Stimulated activated naive CD4-positive, alpha-beta T cell (primary cell): ENCODE data around the gene EVX1.

Experiments used
- DNase-seq, 6 experiments: peaks; one replicate each; lab custom pipeline; 2025; lab: John Stamatoyannopoulos, UW

The EVX1 gene

GRCh38 chr7:27205325-27206280 is 37.0 kb upstream of the EVX1 start:
- no peak for DNase-seq

GRCh38 chr7:27207348-27207985 is 35.1 kb upstream of the EVX1 start:
- DNase-seq, result no peak

- no peak for DNase-seq
Observed at GRCh38 chr7:27208998-27209397, 33.6 kb upstream of the EVX1 start.

GRCh38 chr7:27209933-27210440 is 32.6 kb upstream of the EVX1 start:
- DNase-seq, result peak in 1 of 6 experiments; percentile 50

- peak in 2 of 6 experiments; percentile 17 to 50 for DNase-seq
Observed at GRCh38 chr7:27210441-27211083, 32.0 kb upstream of the EVX1 start.

GRCh38 chr7:27211084-27211446 is 31.5 kb upstream of the EVX1 start:
- no peak for DNase-seq

- no peak for DNase-seq
Observed at GRCh38 chr7:27211764-27212204, 30.8 kb upstream of the EVX1 start.

GRCh38 chr7:27212497-27213432 is 29.8 kb upstream of the EVX1 start:
- no peak for DNase-seq

- no peak for DNase-seq
Observed at GRCh38 chr7:27213433-27214238, 29.0 kb upstream of the EVX1 start.

- DNase-seq, result no peak
Observed at GRCh38 chr7:27214239-27214950, 28.2 kb upstream of the EVX1 start.

- no peak for DNase-seq
Observed at GRCh38 chr7:27215356-27215755, 27.2 kb upstream of the EVX1 start.

- DNase-seq, result no peak
Observed at GRCh38 chr7:27217951-27218350, 24.7 kb upstream of the EVX1 start.

GRCh38 chr7:27219821-27220220 is 22.8 kb upstream of the EVX1 start:
- DNase-seq, result no peak

GRCh38 chr7:27220440-27220955 is 22.1 kb upstream of the EVX1 start:
- DNase-seq, result no peak

- DNase-seq, result no peak
Observed at GRCh38 chr7:27221201-27221797, 21.3 kb upstream of the EVX1 start.

- no peak for DNase-seq
Observed at GRCh38 chr7:27223941-27224575, 18.5 kb upstream of the EVX1 start.

- DNase-seq, result no peak
Observed at GRCh38 chr7:27224983-27225934, 17.3 kb upstream of the EVX1 start.

GRCh38 chr7:27229448-27229847 is 13.2 kb upstream of the EVX1 start:
- no peak for DNase-seq
